K562 (cell line): ENCODE results near the gene HMCN1. TPM values are rescaled to one million over a fixed set of nuclear protein-coding genes. Genes with fewer than 3 reads are reported as not detected.
A peak's percentile ranks its signal among the peaks of the same experiment; 100 is the strongest.

Experiments
- ATAC-seq: fragments of 200-7000 bp; cut with Tn5 transposase; 3 replicates; pipeline ENCODE4 v1.9.1; 2020; ENCODE audit warnings: moderate library complexity
- BruUV-seq: library from RNA; stranded (reverse); fragments of 400-500 nt; replicated peaks from 2 replicates; lab custom pipeline; 2021; lab: Mats Ljungman, UMichigan
- CTCF ChIA-PET: fragments of 300-600 bp; formaldehyde crosslinking; extraction: SDS; loops from one replicate; lab custom pipeline; 2021; ENCODE audit warnings: low intra/inter-chr PET ratio; lab: Yijun Ruan, JAX
- POLR2A ChIA-PET: fragments of 300-600, 350-650 bp; sonication (Branson Sonifier 250); formaldehyde crosslinking; extraction: SDS; loops from one replicate; lab custom pipeline; 2021; ENCODE audit warnings: antibody characterized with exemption, inconsistent platforms; lab: Yijun Ruan, JAX
- DNase-seq, 4 experiments: peaks; one replicate each; pipeline versions ENCODE4 v3.0.0 to v3.0.0-alpha.2; 2011 to 2018; ENCODE audit warnings: low spot score in 3 of 4, mixed read lengths in 3 of 4; ENCODE audit errors: extremely low read depth in 1 of 4
- FAIRE-seq: peaks from 2 replicates; lab custom pipeline; 2011; peaks lifted over from hg19 to GRCh38; lab: Jason Lieb, UNC
- H2AFZ ChIP-seq: 2 replicates; pipeline ENCODE4 v1.6.0; 2011; ENCODE audit warnings: low read depth, low read length, control low read depth, inconsistent platforms
- H3K27ac ChIP-seq: fragments of 200-600 bp; 3 replicates; pipeline ENCODE4 v1.8.0; 2011; ENCODE audit warnings: low read depth, mild to moderate bottlenecking, control low read depth, inconsistent platforms, low read length, moderate library complexity, mixed read lengths; ENCODE audit errors: extremely low read depth
- H3K27me3 ChIP-seq, 2 experiments: fragments of 300-600 bp in 1 of 2; 2 replicates in 1 of 2; 3 replicates in 1 of 2; pipeline versions ENCODE4 v1.6.0 to v1.8.0; 2011; ENCODE audit warnings: inconsistent platforms in 2 of 2, low read length in 2 of 2, mild to moderate bottlenecking in 1 of 2, mixed read lengths in 1 of 2, moderate library complexity in 1 of 2; ENCODE audit not compliant: control insufficient read depth in 2 of 2, insufficient read depth in 2 of 2
- H3K36me3 ChIP-seq: fragments of 300-600 bp; 3 replicates; pipeline ENCODE4 v1.8.0; 2011; ENCODE audit warnings: mild to moderate bottlenecking, low read length, inconsistent platforms; ENCODE audit not compliant: control insufficient read depth, insufficient read depth
- H3K4me1 ChIP-seq, 2 experiments: fragments of 200-600 bp in 1 of 2; replicated peaks in 1 of 2; 2 replicates in 1 of 2; 3 replicates in 1 of 2; pipeline versions ENCODE4 v1.5.1 to v1.8.0; 2011; ENCODE audit warnings: inconsistent platforms in 2 of 2, low read length in 2 of 2, mild to moderate bottlenecking in 1 of 2, mixed read lengths in 1 of 2, moderate library complexity in 1 of 2; ENCODE audit not compliant: control insufficient read depth in 2 of 2, insufficient read depth in 2 of 2
- H3K4me2 ChIP-seq: 2 replicates; pipeline ENCODE4 v1.6.1; 2011; ENCODE audit warnings: low read length, control low read depth, inconsistent platforms, mixed read lengths; ENCODE audit not compliant: insufficient read depth
- H3K4me3 ChIP-seq: fragments of 200-600 bp; sonication (generic), shearing (Covaris generic); 2 replicates; pipeline ENCODE4 v1.5.1; 2016; ENCODE audit warnings: control low read depth, inconsistent platforms
- H3K79me2 ChIP-seq: fragments of 200-600 bp; 3 replicates; pipeline ENCODE4 v1.8.0; 2011; ENCODE audit warnings: low read length, inconsistent platforms; ENCODE audit not compliant: control insufficient read depth, insufficient read depth
- H3K9ac ChIP-seq, 2 experiments: 2 replicates each; pipeline versions ENCODE4 v1.6.0 to v1.6.1; 2011; ENCODE audit warnings: low read depth in 2 of 2, low read length in 2 of 2, control low read depth in 1 of 2, inconsistent platforms in 1 of 2, mild to moderate bottlenecking in 1 of 2, mixed read lengths in 1 of 2; ENCODE audit not compliant: insufficient read depth in 1 of 2
- H3K9me1 ChIP-seq: one replicate; pipeline ENCODE4 v1.6.0; 2011; ENCODE audit warnings: inconsistent platforms, mild to moderate bottlenecking, low read length, moderate library complexity; ENCODE audit not compliant: control insufficient read depth, insufficient read depth
- H3K9me3 ChIP-seq: replicated peaks from 2 replicates; pipeline ENCODE4 v1.5.1; 2011; ENCODE audit warnings: low read depth, low read length, inconsistent platforms; ENCODE audit not compliant: control insufficient read depth, insufficient read depth
- H4K20me1 ChIP-seq: replicated peaks from 2 replicates; pipeline ENCODE4 v1.6.1; 2011; ENCODE audit warnings: low read length, inconsistent platforms, mixed read lengths; ENCODE audit not compliant: control insufficient read depth, insufficient read depth
- ARID1B ChIP-seq: fragments of 450-650 bp; IDR thresholded peaks from 2 replicates; pipeline ENCODE4 v1.6.1; 2016; ENCODE audit warnings: antibody characterized with exemption, mild to moderate bottlenecking, inconsistent platforms
- CAMTA2 ChIP-seq: fragments of 250-450 bp; sonication (Bioruptor Pico); conservative IDR thresholded peaks from 2 replicates; pipeline ENCODE4 v1.5.1; 2022
- CBFA2T2 ChIP-seq: fragments of 450-650 bp; conservative IDR thresholded peaks from 2 replicates; pipeline ENCODE4 v1.6.1; 2017; ENCODE audit warnings: mild to moderate bottlenecking
- CBFA2T3 ChIP-seq: fragments of 450-650 bp; IDR thresholded peaks from 2 replicates; pipeline ENCODE4 v1.6.1; 2017
- CREM ChIP-seq: IDR thresholded peaks from 2 replicates; pipeline ENCODE4 v1.6.1; 2014; ENCODE audit warnings: antibody characterized with exemption, low read depth
- EP400 ChIP-seq: fragments of 450-650 bp; IDR thresholded peaks from 2 replicates; pipeline ENCODE4 v1.6.1; 2017; ENCODE audit warnings: antibody characterized with exemption, mild to moderate bottlenecking, moderate library complexity
- KDM1A ChIP-seq, 2 experiments: fragments of 450-650 bp; IDR thresholded peaks; 2 replicates each; pipeline ENCODE4 v1.6.1; 2016; ENCODE audit warnings: mild to moderate bottlenecking in 2 of 2
- NCOR1 ChIP-seq: fragments of 450-650 bp; IDR thresholded peaks from 2 replicates; pipeline ENCODE4 v1.6.1; 2016; ENCODE audit warnings: mild to moderate bottlenecking, moderate library complexity
- NRF1 ChIP-seq, 2 experiments: fragments of 450-650 bp; IDR thresholded peaks in 1 of 2; conservative IDR thresholded peaks in 1 of 2; 2 replicates each; pipeline ENCODE4 v1.6.1; 2014; ENCODE audit warnings: mild to moderate bottlenecking in 2 of 2
- RCOR1 ChIP-seq, 2 experiments: IDR thresholded peaks; 2 replicates each; pipeline ENCODE4 v1.6.1; 2012; ENCODE audit warnings: low read depth in 2 of 2, low read length in 2 of 2, borderline replicate concordance in 1 of 2, improper control_type of control experiment in 1 of 2
- RUNX1 ChIP-seq: sonication (generic); IDR thresholded peaks from 2 replicates; pipeline ENCODE4 v1.6.1; 2016; ENCODE audit warnings: antibody characterized with exemption, low read depth
- SMAD1 ChIP-seq: fragments of 150-350 bp; IDR thresholded peaks from 2 replicates; pipeline ENCODE4 v1.6.1; 2014; ENCODE audit warnings: low read length, low read depth; ENCODE audit not compliant: partially characterized antibody
- SOX6 ChIP-seq: fragments of 450-650 bp; IDR thresholded peaks from 2 replicates; pipeline ENCODE4 v1.6.1; 2014; ENCODE audit warnings: mild to moderate bottlenecking
- STAT5A ChIP-seq: IDR thresholded peaks from 2 replicates; pipeline ENCODE4 v1.6.1; 2012; ENCODE audit warnings: low read length, inconsistent platforms, borderline replicate concordance
- TAL1 ChIP-seq: fragments of 450-650 bp; IDR thresholded peaks from 2 replicates; pipeline ENCODE4 v1.6.1; 2016; ENCODE audit warnings: mild to moderate bottlenecking
- TCF3 ChIP-seq: sonication (generic); formaldehyde crosslinking; IDR thresholded peaks from 2 replicates; pipeline ENCODE4 v1.4.0; 2020; ENCODE audit warnings: mild to moderate bottlenecking, missing genetic modification reagents
- TEAD4 ChIP-seq, 2 experiments: sonication (generic) in 1 of 2; formaldehyde crosslinking in 1 of 2; IDR thresholded peaks; 2 replicates each; pipeline versions ENCODE4 v1.6.1 to v1.8.0; 2012 to 2022; ENCODE audit warnings: borderline replicate concordance in 1 of 2, inconsistent platforms in 1 of 2, low read length in 1 of 2, mild to moderate bottlenecking in 1 of 2, missing genetic modification reagents in 1 of 2
- ZNF512 ChIP-seq: IDR thresholded peaks from 2 replicates; pipeline ENCODE4 v1.6.1; 2016; ENCODE audit warnings: missing genetic modification characterization, missing compliant biosample characterization
- ZNF583 ChIP-seq: fragments of 250-450 bp; sonication (Bioruptor Pico); IDR thresholded peaks from 2 replicates; pipeline ENCODE4 v1.4.0; 2020
- ZNF740 ChIP-seq, 3 experiments: fragments of 200-800 bp in 1 of 3; sonication (Bioruptor generic) in 1 of 3; sonication (generic) in 1 of 3; formaldehyde crosslinking in 1 of 3; IDR thresholded peaks; 2 replicates each; pipeline versions ENCODE4 v1.6.1 to v1.8.0; 2016 to 2022; ENCODE audit warnings: mild to moderate bottlenecking in 2 of 3, missing compliant biosample characterization in 2 of 3, missing genetic modification characterization in 2 of 3, missing genetic modification reagents in 1 of 3
- WGBS: fragments of 100-300 bp; shearing (Covaris generic); methylation state at CpG from one replicate; pipeline ENCODE4 v1.1.6; 2016; ENCODE audit warnings: low coverage, mixed read lengths; ENCODE audit not compliant: insufficient coverage; ENCODE audit errors: missing lambda C conversion rate; 5-methylcytosine and 5-hydroxymethylcytosine counted together
- in situ Hi-C: fragments of 300-500 bp; cut with MboI; formaldehyde crosslinking; loops from 4 replicates; pipeline ENCODE4 v1.15.0; 2018; ENCODE audit warnings: inconsistent platforms, mixed read lengths
- intact Hi-C: fragments of 100-400 bp; cut with micrococcal nuclease; formaldehyde crosslinking; loops from 2 replicates; pipeline ENCODE4 v1.14.2; 2022
- polyA plus RNA-seq, 8 experiments: library from polyadenylated mRNA; depleted of rRNA in 4 of 8; stranded (reverse) in 5 of 8; unstranded in 3 of 8; fragments of >200 nt; fragmentation: Nextera tagmentation in 2 of 8; fragmentation: Illumina TruSeq in 1 of 8; extraction: Ambion mirVana in 2 of 8; extraction: Trizol in 1 of 8; gene quantifications; 2 replicates each; pipeline versions ENCODE4 v1.2.1 to v1.2.3, GENCODE V29; 2011 to 2014; ENCODE audit warnings: inconsistent platforms in 1 of 8, missing spikeins in 1 of 8
- total RNA-seq, 7 experiments: library from RNA; depleted of rRNA in 6 of 7; stranded (reverse); fragments of >200 nt in 6 of 7; fragmentation: Illumina TruSeq in 2 of 7; extraction: Trizol in 2 of 7; gene quantifications; 2 replicates each; pipeline versions ENCODE4 v1.2.1 to v1.2.3, GENCODE V29; 2011 to 2021; ENCODE audit warnings: low replicate concordance in 1 of 7
- TF ChIP-seq, protein P1 (sequence below): fragments of 450-650 bp; formaldehyde crosslinking; IDR thresholded peaks from 2 replicates; pipeline ENCODE4 v1.4.0; 2022; ENCODE audit warnings: missing genetic modification characterization

The HMCN1 gene
- total and polyA plus RNA-seq, 9 of the 15 experiments (the other 6 are each of a cell fraction or from before 2014, with no cell fraction given): 0.07 to 0.36 (median 0.21) TPM

DNA sequence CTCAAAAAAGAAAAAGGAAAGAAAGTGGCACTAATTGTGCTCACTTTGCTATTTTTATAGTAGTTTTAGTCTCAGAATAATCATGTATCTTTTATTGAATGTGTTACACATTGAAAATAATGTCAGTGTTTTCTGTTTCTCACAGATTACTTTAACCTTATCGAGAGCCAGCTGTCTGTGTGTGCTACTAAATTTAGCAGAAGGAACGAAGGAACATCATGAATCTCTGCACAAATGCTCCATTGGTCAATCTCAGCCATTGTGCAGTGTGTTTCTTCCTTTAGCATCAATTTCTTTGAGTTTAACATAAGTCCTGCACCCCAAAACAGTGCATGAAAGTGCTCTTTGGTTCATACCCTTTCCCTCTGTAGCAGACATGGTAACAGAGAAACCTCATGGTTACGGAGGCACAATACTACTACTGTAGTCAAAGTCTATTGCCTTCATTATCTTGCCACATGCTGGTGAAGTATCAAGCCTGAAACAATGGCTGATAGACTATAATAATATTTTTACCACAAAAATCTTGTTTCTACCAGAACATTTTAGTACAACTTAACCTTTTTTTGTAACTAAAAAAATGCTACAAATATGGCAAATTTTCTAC lies 310.0 kb downstream of the HMCN1 start:
- in situ Hi-C loops (no loop called here), intact Hi-C loops (no loop called here)
- Histone ChIP-seq H3K4me1 (peaks cover 4 to 15% of the 10 kb centered on the region in 2 experiments; a peak in 3 of 5 replicates), H3K9me3 (no peaks in the 10 kb centered on the region), H3K9ac (no peak overlapping the region), H3K27ac (no peak overlapping the region), H3K4me3 (no peak overlapping the region), H3K27me3 (no peaks in the 10 kb centered on the region), H3K36me3 (no peaks in the 10 kb centered on the region), H3K4me2 (no peak overlapping the region), H4K20me1 (no peaks in the 10 kb centered on the region), H2AFZ (no peak overlapping the region), H3K79me2 (no peaks in the 10 kb centered on the region), H3K9me1 (no peaks in the 10 kb centered on the region)
- BruUV-seq: no TSS peak
- CTCF ChIA-PET: no interaction called here
- ATAC-seq: no peak
- no peak for DNase-seq
- POLR2A ChIA-PET: no interaction called here
- WGBS: 7% methylated on average over 3 of the region's 3 CpGs
- FAIRE-seq: no peak
- TF ChIP-seq EP400 (no peak), SOX6 (0 out of 2 replicates have a peak, but pooled peaks have one; percentile 12), KDM1A (IDR thresholded peaks at IDR 0.05) (peak; percentile 61 to 80), TEAD4 (IDR thresholded peaks at IDR 0.05; ENCODE audit: low read length) (0 out of 2 replicates have a peak, but pooled peaks have one; percentile 29), TEAD4 (CRISPR knock-in tag; IDR thresholded peaks at IDR 0.05; ENCODE audit: borderline replicate concordance) (no peak), ZNF740 (CRISPR knock-in tag; IDR thresholded peaks at IDR 0.05) (no peak), ZNF740 (tag; IDR thresholded peaks at IDR 0.05) (no peak), CBFA2T3 (peak; percentile 71), SMAD1 (no peak), ZNF512 (tag) (no peak), NRF1 (conservative IDR thresholded peaks at IDR 0.05 in 1 of 2, IDR thresholded peaks at IDR 0.05 in 1 of 2) (no peak), TAL1 (peak; percentile 43), CREM (no peak), STAT5A (no peak), CBFA2T2 (peak; percentile 48; the same call in 1 of the 2 replicates), NCOR1 (0 out of 2 replicates have a peak, but pooled peaks have one; percentile 16), ARID1B (peak; percentile 22; the same call in 1 of the 2 replicates), ZNF583 (no peak), CAMTA2 (CRISPR knock-in tag) (no peak), RCOR1 (IDR thresholded peaks at IDR 0.05; ENCODE audit: borderline replicate concordance in 1 of 2, low read depth in 2 of 2, low read length in 2 of 2) (peak in 1 of 2 experiments; percentile 68; a peak in 1 of 4 replicates), TCF3 (CRISPR knock-in tag) (peak; percentile 83), RUNX1 (no peak)
- TF ChIP-seq, protein P1, sequence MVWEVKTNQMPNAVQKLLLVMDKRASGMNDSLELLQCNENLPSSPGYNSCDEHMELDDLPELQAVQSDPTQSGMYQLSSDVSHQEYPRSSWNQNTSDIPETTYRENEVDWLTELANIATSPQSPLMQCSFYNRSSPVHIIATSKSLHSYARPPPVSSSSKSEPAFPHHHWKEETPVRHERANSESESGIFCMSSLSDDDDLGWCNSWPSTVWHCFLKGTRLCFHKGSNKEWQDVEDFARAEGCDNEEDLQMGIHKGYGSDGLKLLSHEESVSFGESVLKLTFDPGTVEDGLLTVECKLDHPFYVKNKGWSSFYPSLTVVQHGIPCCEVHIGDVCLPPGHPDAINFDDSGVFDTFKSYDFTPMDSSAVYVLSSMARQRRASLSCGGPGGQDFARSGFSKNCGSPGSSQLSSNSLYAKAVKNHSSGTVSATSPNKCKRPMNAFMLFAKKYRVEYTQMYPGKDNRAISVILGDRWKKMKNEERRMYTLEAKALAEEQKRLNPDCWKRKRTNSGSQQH: no peak
